Measurements from ENCODE around the gene GMPS.

- no peak for TF ChIP-seq CTCF (conservative IDR thresholded peaks at IDR 0.05; ENCODE audit: low read length)
- TF ChIP-seq EZH2phosphoT487 (IDR thresholded peaks at IDR 0.05; ENCODE audit: borderline replicate concordance), result no peak
Measured at GRCh38 chr3:155889212-155889611, 18.8 kb downstream of the GMPS start.

All from Loucy (cell line).